ENCODE data around the gene PSMD13. TPM values are rescaled to one million over a fixed set of nuclear protein-coding genes. Genes with fewer than 3 reads are reported as not detected.
"Not testable (repeated sequence)": the region's sequence is repeated elsewhere in the genome, so short reads cannot be mapped to it uniquely, and the experiment has no call there.

The PSMD13 gene
- total and polyA plus RNA-seq, 2 experiments from 2014 or later = 91.8 to 146 TPM

DNA sequence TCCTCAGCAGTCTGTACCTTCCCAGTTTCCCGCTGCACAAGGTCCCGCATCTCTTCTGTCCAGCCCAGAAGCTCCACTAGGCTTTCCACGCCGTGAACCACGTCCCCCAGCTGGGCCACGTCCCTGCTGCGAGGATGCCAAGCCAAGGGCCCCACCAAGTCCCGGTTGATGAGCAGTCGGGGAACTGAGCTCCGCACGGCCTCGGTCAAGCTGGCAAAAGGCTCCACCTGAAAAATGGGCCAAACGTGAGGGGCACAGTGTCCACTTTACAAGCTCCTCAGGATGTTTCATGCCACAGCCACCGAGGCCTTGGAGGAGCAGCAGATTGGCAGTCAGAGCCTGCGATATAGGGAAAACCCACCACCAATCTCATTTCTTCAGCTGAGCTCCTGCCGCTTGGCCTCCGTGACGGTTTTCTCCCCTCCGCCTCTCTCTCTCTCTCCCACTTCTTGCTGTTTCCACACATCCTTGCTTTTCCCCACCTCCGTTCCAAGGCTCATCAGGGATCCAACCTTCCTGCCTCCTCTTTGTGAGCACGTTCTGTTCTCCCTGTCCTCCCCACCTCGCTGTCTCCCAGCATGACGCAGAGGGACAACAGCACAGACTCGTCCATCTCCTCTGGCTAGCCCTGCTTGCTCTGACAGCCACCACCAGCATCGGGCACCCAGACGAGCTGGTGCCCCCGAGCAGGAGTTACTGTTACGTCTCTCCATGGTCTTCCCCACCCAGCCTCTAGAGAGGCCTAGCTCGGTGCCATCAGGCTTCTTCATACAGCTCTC lies 17.8 kb upstream of the PSMD13 start:
- TF ChIP-seq EZH2 (IDR thresholded peaks at IDR 0.05; ENCODE audit: borderline replicate concordance) (no peak), EZH2phosphoT487 (IDR thresholded peaks at IDR 0.05; ENCODE audit: low read depth, severe bottlenecking, unreplicated experiment) (no peak)
- TF ChIP-seq, protein P1, sequence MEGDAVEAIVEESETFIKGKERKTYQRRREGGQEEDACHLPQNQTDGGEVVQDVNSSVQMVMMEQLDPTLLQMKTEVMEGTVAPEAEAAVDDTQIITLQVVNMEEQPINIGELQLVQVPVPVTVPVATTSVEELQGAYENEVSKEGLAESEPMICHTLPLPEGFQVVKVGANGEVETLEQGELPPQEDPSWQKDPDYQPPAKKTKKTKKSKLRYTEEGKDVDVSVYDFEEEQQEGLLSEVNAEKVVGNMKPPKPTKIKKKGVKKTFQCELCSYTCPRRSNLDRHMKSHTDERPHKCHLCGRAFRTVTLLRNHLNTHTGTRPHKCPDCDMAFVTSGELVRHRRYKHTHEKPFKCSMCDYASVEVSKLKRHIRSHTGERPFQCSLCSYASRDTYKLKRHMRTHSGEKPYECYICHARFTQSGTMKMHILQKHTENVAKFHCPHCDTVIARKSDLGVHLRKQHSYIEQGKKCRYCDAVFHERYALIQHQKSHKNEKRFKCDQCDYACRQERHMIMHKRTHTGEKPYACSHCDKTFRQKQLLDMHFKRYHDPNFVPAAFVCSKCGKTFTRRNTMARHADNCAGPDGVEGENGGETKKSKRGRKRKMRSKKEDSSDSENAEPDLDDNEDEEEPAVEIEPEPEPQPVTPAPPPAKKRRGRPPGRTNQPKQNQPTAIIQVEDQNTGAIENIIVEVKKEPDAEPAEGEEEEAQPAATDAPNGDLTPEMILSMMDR (IDR thresholded peaks at IDR 0.05; ENCODE audit: poor library complexity) = no peak
- H3K9me2 ChIP-seq (replicated peaks; ENCODE audit: insufficient read depth) = no peaks in the 10 kb centered on the region
- no peaks in the 10 kb centered on the region for H3K36me3 ChIP-seq (replicated peaks; ENCODE audit: insufficient read depth, low read depth)
- WGBS (ENCODE audit: low lambda C conversion rate, missing lambda C conversion rate) = 93% methylated on average over 29 of the region's 29 CpGs
- no peaks in the 10 kb centered on the region for H4K20me1 ChIP-seq (ENCODE audit: insufficient read depth, poor library complexity, severe bottlenecking)
- H3K4me2 ChIP-seq = no peak overlapping the region
- no peak overlapping the region for H3K27ac ChIP-seq
- no peaks in the 10 kb centered on the region for H3K4me1 ChIP-seq (ENCODE audit: insufficient read depth)
- H3K27me3 ChIP-seq = no peaks in the 10 kb centered on the region
- no peaks in the 10 kb centered on the region for H3K9me3 ChIP-seq (ENCODE audit: low read depth)
- no peak overlapping the region for H2AFZ ChIP-seq
- DNase-seq (ENCODE audit: low spot score) = no peak
- H3K79me2 ChIP-seq = no peaks in the 10 kb centered on the region
- no peak overlapping the region for H3K4me3 ChIP-seq

DNA sequence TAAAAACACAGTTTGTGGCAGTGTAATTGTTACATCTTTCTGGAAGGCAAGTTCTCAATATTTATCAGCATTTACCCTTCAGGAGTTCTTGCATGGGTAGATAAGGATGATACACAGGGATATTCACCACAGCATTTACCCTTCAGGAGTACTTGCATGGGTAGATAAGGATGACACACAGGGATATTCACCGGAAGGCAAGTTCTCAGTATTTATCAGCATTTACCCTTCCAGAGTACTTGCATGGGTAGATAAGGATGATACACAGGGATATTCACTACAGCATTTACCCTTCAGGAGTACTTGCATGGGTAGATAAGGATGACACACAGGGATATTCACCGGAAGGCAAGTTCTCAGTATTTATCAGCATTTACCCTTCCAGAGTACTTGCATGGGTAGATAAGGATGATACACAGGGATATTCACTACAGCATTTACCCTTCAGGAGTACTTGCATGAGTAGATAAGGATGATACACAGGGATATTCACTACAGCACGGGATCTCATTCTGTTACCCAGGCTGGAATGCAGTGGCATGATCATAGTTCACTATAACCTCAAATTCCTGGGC lies 16.0 kb upstream of the PSMD13 start:
- WGBS (ENCODE audit: low lambda C conversion rate, missing lambda C conversion rate) = 62% methylated on average over 2 of the region's 3 CpGs
- H2AFZ ChIP-seq; H3K79me2 ChIP-seq; H3K9me2 ChIP-seq (replicated peaks; ENCODE audit: insufficient read depth); H3K4me3 ChIP-seq; H3K4me2 ChIP-seq; H3K36me3 ChIP-seq (replicated peaks; ENCODE audit: insufficient read depth, low read depth); H3K27ac ChIP-seq; H3K4me1 ChIP-seq (ENCODE audit: insufficient read depth); H3K27me3 ChIP-seq; H4K20me1 ChIP-seq (ENCODE audit: insufficient read depth, poor library complexity, severe bottlenecking); DNase-seq (ENCODE audit: low spot score); H3K9me3 ChIP-seq (ENCODE audit: low read depth): not testable (repeated sequence)

DNA sequence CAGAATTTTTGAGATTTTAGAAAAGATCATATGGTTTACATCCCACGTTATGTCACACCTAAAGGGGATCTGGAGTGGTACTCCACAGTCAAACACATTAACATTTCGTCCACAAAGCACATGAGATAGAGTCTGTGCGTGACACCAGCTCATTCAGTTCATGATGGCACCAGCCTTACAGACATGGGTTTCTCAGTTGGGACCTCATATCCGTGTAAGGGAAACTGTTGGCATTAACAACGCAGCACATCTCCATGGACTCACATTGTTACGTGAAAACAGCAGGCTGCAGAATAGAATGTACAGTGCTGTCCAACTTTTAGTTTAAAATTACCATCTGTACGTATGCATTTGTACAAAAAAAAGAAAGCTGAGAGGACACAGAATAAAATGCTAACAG lies 15.2 kb upstream of the PSMD13 start:
- no peak overlapping the region for H3K4me2 ChIP-seq
- no peaks in the 10 kb centered on the region for H3K36me3 ChIP-seq (replicated peaks; ENCODE audit: insufficient read depth, low read depth)
- H3K79me2 ChIP-seq = peaks cover 3% of the 10 kb centered on the region
- H3K4me3 ChIP-seq = no peak overlapping the region
- DNase-seq (ENCODE audit: low spot score) = no peak
- WGBS (ENCODE audit: low lambda C conversion rate, missing lambda C conversion rate) = 89% methylated on average over 7 of the region's 7 CpGs
- no peaks in the 10 kb centered on the region for H3K4me1 ChIP-seq (ENCODE audit: insufficient read depth)
- no peak overlapping the region for H3K27ac ChIP-seq
- no peaks in the 10 kb centered on the region for H3K9me2 ChIP-seq (replicated peaks; ENCODE audit: insufficient read depth)
- no peaks in the 10 kb centered on the region for H3K9me3 ChIP-seq (ENCODE audit: low read depth)
- TF ChIP-seq EZH2phosphoT487 (IDR thresholded peaks at IDR 0.05; ENCODE audit: low read depth, severe bottlenecking, unreplicated experiment) = no peak
- TF ChIP-seq, protein P1 (IDR thresholded peaks at IDR 0.05; ENCODE audit: poor library complexity) = no peak
- TF ChIP-seq EZH2 (IDR thresholded peaks at IDR 0.05; ENCODE audit: borderline replicate concordance) = no peak
- H4K20me1 ChIP-seq (ENCODE audit: insufficient read depth, poor library complexity, severe bottlenecking) = no peaks in the 10 kb centered on the region
- H2AFZ ChIP-seq = no peak overlapping the region
- H3K27me3 ChIP-seq = no peaks in the 10 kb centered on the region

DNA sequence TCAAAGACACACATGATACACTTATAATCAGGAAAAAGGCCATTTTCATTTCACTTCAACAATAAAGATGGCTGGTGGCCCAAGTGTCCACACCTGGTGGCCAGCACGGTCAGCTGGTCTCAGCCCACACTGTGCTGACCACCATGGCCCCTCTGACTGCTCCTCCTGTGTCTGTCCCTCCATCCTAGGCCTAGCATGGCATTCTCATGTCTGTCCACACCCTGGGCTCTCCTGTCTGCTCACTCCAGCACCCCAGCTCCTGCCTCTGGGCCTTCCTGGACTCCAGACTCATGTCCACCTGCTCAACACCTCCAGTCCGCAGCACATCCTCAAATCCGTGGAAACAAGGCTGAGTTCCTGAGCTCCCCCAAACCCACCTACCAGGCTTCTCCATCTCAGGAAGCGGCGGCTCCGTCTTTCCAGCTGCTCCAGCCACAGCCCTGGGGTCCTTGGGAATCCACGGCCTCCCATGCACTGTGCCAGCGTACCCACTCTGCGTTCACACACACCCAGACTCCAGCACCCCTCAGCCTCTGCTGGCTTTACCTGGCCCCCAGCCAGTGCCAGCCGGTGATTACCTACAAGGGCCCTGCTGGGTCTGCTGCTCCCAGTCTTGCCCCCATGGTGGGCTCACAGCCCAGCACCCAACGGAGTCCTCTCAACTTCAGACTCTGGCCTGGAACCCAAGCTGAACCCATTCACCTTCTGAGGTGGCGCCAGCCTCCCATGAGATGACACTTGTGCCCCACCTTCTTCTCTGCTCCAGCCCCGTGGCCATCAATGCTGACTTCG lies 14.6 kb upstream of the PSMD13 start:
- Histone ChIP-seq H4K20me1 (ENCODE audit: insufficient read depth, poor library complexity, severe bottlenecking) (no peaks in the 10 kb centered on the region), H3K27ac (no peak overlapping the region), H3K36me3 (replicated peaks; ENCODE audit: insufficient read depth, low read depth) (no peaks in the 10 kb centered on the region), H2AFZ (no peak overlapping the region), H3K4me3 (no peak overlapping the region), H3K9me3 (ENCODE audit: low read depth) (no peaks in the 10 kb centered on the region), H3K9me2 (replicated peaks; ENCODE audit: insufficient read depth) (no peaks in the 10 kb centered on the region), H3K4me2 (no peak overlapping the region), H3K4me1 (ENCODE audit: insufficient read depth) (no peaks in the 10 kb centered on the region), H3K79me2 (peaks cover 6% of the 10 kb centered on the region), H3K27me3 (no peaks in the 10 kb centered on the region)
- no peak for DNase-seq (ENCODE audit: low spot score)
- TF ChIP-seq, protein P1 (IDR thresholded peaks at IDR 0.05; ENCODE audit: poor library complexity) = no peak
- TF ChIP-seq EZH2phosphoT487 (IDR thresholded peaks at IDR 0.05; ENCODE audit: low read depth, severe bottlenecking, unreplicated experiment) (no peak), EZH2 (IDR thresholded peaks at IDR 0.05; ENCODE audit: borderline replicate concordance) (no peak)
- 97% methylated on average over 14 of the region's 14 CpGs for WGBS (ENCODE audit: low lambda C conversion rate, missing lambda C conversion rate)

Measured in hepatocyte (in vitro differentiated cells).